ENCODE measurements around the gene SKAP1. TPM values are rescaled to one million over a fixed set of nuclear protein-coding genes. Genes with fewer than 3 reads are reported as not detected.

SKAP1 gene
- polyA plus RNA-seq, 2 donors, result 1.1 to 2.6 TPM

DNA sequence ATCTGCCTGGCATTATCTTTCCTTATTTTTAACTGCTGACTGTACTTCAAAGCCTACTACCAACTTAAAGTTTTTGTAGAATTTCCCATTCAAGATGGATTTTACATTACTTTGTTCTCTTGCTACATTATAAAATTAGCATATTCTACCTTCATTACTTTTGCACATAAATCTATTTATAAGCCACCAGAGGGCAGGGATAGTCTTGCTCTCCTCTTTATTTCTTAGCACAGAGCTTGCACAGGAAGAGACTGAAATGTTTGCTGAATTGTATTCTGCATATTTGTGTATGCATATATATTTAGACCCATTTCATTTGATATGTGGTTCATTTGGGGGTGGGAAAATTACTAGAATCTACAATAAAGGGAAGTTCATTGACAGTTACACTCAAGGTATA, 108.0 kb downstream of the SKAP1 start:
- Histone ChIP-seq H3K27me3 (ENCODE audit: control insufficient read depth in 1 of 2, insufficient read depth in 2 of 2, low read length in 2 of 2) (no peaks in the 10 kb centered on the region), H3K36me3 (ENCODE audit: control insufficient read depth in 2 of 2, insufficient read depth in 2 of 2, low read length in 1 of 2) (no peaks in the 10 kb centered on the region), H3K4me3 (ENCODE audit: low read depth in 1 of 2, low read length in 2 of 2) (no peak overlapping the region), H3K4me1 (ENCODE audit: control insufficient read depth in 2 of 2, insufficient read depth in 2 of 2, low read length in 1 of 2) (no peaks in the 10 kb centered on the region), H3K27ac (ENCODE audit: low read depth in 2 of 2, low read length in 1 of 2) (no peak overlapping the region), H3K9me3 (ENCODE audit: control insufficient read depth in 2 of 2, insufficient read depth in 1 of 2, low read depth in 1 of 2, low read length in 1 of 2) (no peaks in the 10 kb centered on the region)

DNA sequence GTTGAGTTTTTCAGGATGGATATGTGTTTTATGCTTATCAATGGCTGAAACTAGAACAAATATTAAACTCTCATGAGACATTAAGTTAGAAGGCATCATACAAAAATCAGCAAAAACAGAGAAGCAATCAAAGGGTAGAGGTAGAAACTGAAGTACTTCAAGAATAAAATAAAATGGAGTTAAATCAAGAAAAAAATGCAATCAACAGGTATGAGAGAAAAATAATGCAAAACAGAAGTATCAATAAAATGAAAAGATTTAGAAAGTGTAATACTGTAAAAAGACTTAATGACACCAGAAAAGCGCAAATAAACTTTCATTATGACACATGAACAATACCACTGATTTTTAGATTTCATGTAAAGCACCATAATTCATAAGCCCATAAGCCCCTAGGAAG, 112.3 kb downstream of the SKAP1 start:
- no peaks in the 10 kb centered on the region for H3K36me3 ChIP-seq (ENCODE audit: control insufficient read depth in 2 of 2, insufficient read depth in 2 of 2, low read length in 1 of 2)
- H3K27ac ChIP-seq (ENCODE audit: low read depth in 2 of 2, low read length in 1 of 2), result no peak overlapping the region
- H3K27me3 ChIP-seq (ENCODE audit: control insufficient read depth in 1 of 2, insufficient read depth in 2 of 2, low read length in 2 of 2), result no peaks in the 10 kb centered on the region
- WGBS, 2 donors, result 84 to 96% methylated on average over 1 of the region's 1 CpG
- H3K4me1 ChIP-seq (ENCODE audit: control insufficient read depth in 2 of 2, insufficient read depth in 2 of 2, low read length in 1 of 2), result no peaks in the 10 kb centered on the region
- no peak overlapping the region for H3K4me3 ChIP-seq (ENCODE audit: low read depth in 1 of 2, low read length in 2 of 2)
- no peaks in the 10 kb centered on the region for H3K9me3 ChIP-seq (ENCODE audit: control insufficient read depth in 2 of 2, insufficient read depth in 1 of 2, low read depth in 1 of 2, low read length in 1 of 2)

DNA sequence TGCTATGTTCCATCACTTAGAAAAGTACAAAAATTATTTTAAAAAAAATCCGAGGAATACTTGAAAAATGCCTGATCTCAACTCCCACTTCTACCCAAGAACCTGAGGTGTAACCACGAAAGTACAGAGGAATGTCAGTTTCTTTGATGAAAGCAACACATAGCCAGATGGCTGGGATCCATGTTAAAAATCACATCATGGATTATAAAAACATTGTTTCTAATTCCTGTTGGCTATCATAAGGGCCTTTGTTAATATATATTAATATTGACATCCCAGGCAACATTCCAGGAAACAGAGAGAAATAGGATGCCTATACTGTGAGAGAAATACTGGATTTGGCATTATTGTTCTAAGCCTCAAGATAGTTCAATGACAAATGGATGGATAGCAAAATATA, 115.3 kb downstream of the SKAP1 start:
- Histone ChIP-seq H3K36me3 (ENCODE audit: control insufficient read depth in 2 of 2, insufficient read depth in 2 of 2, low read length in 1 of 2) (no peaks in the 10 kb centered on the region), H3K27ac (ENCODE audit: low read depth in 2 of 2, low read length in 1 of 2) (no peak overlapping the region), H3K4me1 (ENCODE audit: control insufficient read depth in 2 of 2, insufficient read depth in 2 of 2, low read length in 1 of 2) (no peaks in the 10 kb centered on the region), H3K4me3 (ENCODE audit: low read depth in 1 of 2, low read length in 2 of 2) (no peak overlapping the region), H3K27me3 (ENCODE audit: control insufficient read depth in 1 of 2, insufficient read depth in 2 of 2, low read length in 2 of 2) (peaks cover 0 to 8% of the 10 kb centered on the region in 2 donors), H3K9me3 (ENCODE audit: control insufficient read depth in 2 of 2, insufficient read depth in 1 of 2, low read depth in 1 of 2, low read length in 1 of 2) (no peaks in the 10 kb centered on the region)
- 48 to 58% methylated on average over 2 of the region's 2 CpGs for WGBS, 2 donors

DNA sequence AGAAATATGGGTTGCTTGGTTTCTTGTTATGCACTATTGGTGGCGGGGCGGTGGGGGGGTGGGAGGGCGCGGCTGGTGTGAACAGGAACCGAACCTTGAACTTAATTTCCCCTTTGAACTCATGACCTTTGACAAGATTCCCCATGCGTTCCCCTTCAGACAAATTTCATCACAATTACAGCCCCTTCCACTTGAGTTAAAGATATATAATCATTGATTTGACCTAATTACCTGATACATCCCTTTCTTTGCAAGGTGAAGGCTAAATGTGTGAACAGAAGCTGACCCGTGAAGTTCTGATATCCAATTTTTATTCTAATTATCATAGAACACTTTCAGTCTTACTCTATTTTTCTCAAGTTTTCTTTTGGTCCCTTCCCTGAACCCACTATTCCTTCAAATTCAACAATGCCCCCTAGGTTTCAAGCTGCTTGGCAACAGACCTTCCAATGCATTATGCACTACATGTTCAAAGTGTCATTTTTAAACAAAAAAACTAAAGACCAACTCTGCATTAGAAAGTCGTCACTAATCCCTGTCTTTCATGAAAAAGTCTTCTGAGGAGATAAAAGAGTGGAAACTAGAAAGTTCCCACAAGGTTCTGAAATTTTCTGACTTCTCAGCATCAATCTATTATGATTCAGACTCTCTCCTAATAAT, 116.8 kb downstream of the SKAP1 start:
- H3K27ac ChIP-seq (ENCODE audit: low read depth in 2 of 2, low read length in 1 of 2), result no peak overlapping the region
- peaks cover 0 to 8% of the 10 kb centered on the region in 2 donors for H3K27me3 ChIP-seq (ENCODE audit: control insufficient read depth in 1 of 2, insufficient read depth in 2 of 2, low read length in 2 of 2)
- H3K36me3 ChIP-seq (ENCODE audit: control insufficient read depth in 2 of 2, insufficient read depth in 2 of 2, low read length in 1 of 2), result no peaks in the 10 kb centered on the region
- no peak overlapping the region for H3K4me3 ChIP-seq (ENCODE audit: low read depth in 1 of 2, low read length in 2 of 2)
- WGBS, 2 donors, result 60 to 70% methylated on average over 8 of the region's 8 CpGs
- H3K9me3 ChIP-seq (ENCODE audit: control insufficient read depth in 2 of 2, insufficient read depth in 1 of 2, low read depth in 1 of 2, low read length in 1 of 2), result no peaks in the 10 kb centered on the region
- H3K4me1 ChIP-seq (ENCODE audit: control insufficient read depth in 2 of 2, insufficient read depth in 2 of 2, low read length in 1 of 2), result no peaks in the 10 kb centered on the region

DNA sequence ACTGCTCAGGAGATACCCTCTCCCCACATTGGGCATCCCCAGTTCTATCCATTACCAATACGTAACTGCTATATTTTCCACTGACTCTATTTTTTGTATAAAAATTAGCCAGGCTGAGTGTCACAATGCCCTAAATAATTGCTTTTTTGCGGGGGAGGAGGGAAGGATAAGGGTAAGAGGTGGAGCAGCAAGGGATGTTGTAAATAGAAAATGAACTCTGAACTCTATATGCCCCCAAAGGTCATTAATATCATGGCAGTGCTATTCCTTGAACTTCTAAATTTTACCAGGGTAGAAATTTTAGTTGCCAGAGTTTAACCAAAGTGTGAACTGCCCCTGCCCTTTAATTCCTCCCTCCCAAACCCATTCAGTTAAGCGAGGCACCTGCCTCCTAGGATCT, 118.7 kb downstream of the SKAP1 start:
- no peak overlapping the region for H3K27ac ChIP-seq (ENCODE audit: low read depth in 2 of 2, low read length in 1 of 2)
- H3K36me3 ChIP-seq (ENCODE audit: control insufficient read depth in 2 of 2, insufficient read depth in 2 of 2, low read length in 1 of 2), result no peaks in the 10 kb centered on the region
- H3K4me3 ChIP-seq (ENCODE audit: low read depth in 1 of 2, low read length in 2 of 2), result no peak overlapping the region
- no peaks in the 10 kb centered on the region for H3K9me3 ChIP-seq (ENCODE audit: control insufficient read depth in 2 of 2, insufficient read depth in 1 of 2, low read depth in 1 of 2, low read length in 1 of 2)
- WGBS, 2 donors, result 65 to 66% methylated on average over 3 of the region's 3 CpGs
- H3K4me1 ChIP-seq (ENCODE audit: control insufficient read depth in 2 of 2, insufficient read depth in 2 of 2, low read length in 1 of 2), result no peaks in the 10 kb centered on the region
- peaks cover 0 to 8% of the 10 kb centered on the region in 2 donors for H3K27me3 ChIP-seq (ENCODE audit: control insufficient read depth in 1 of 2, insufficient read depth in 2 of 2, low read length in 2 of 2)

DNA sequence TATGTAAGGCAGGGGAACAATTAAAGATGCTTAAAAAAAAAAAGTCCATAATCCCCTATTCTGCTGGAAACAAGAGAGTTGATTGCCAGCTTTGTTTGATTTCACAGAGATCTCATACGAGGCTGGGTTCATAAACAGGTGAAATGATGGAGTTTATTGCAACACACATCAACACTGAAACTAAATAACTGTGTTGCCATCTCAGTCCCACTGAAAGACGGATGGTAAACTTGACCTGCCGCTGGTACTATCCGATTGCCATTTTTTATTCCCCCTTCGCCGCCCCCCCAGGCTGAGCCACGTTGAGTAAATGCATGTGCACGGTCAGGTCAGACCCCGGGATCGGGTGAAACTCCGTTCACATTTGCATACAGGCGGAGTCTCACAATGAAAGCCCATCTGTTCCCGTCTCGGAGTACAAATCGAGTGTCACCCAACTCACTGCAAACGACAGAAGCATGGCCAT, 119.2 kb downstream of the SKAP1 start:
- no peaks in the 10 kb centered on the region for H3K36me3 ChIP-seq (ENCODE audit: control insufficient read depth in 2 of 2, insufficient read depth in 2 of 2, low read length in 1 of 2)
- WGBS, 2 donors, result 25 to 34% methylated on average over 16 of the region's 16 CpGs
- no peaks in the 10 kb centered on the region for H3K4me1 ChIP-seq (ENCODE audit: control insufficient read depth in 2 of 2, insufficient read depth in 2 of 2, low read length in 1 of 2)
- H3K27me3 ChIP-seq (ENCODE audit: control insufficient read depth in 1 of 2, insufficient read depth in 2 of 2, low read length in 2 of 2), result peaks cover 0 to 8% of the 10 kb centered on the region in 2 donors
- H3K27ac ChIP-seq (ENCODE audit: low read depth in 2 of 2, low read length in 1 of 2), result no peak overlapping the region
- H3K4me3 ChIP-seq (ENCODE audit: low read depth in 1 of 2, low read length in 2 of 2), result no peak overlapping the region
- no peaks in the 10 kb centered on the region for H3K9me3 ChIP-seq (ENCODE audit: control insufficient read depth in 2 of 2, insufficient read depth in 1 of 2, low read depth in 1 of 2, low read length in 1 of 2)

DNA sequence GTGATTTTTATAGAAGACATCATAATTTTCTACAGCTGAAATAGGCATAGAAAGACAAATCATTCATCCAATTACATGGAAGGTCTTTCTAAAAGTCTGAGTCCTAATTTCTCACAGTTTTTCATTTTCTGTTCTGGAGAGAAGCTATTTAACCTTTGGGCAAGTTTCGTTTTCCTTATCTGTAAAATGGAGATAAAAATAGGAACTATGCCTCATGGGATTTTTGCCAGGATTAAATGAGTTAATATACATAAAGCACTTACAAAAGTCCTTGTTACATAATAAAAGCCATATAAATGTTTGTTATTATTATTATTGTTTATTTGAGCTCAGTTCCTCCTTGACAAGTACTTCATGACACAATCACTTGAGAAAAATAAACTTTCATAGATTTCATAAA, 121.4 kb downstream of the SKAP1 start:
- Histone ChIP-seq H3K4me1 (ENCODE audit: control insufficient read depth in 2 of 2, insufficient read depth in 2 of 2, low read length in 1 of 2) (no peaks in the 10 kb centered on the region), H3K4me3 (ENCODE audit: low read depth in 1 of 2, low read length in 2 of 2) (no peak overlapping the region), H3K36me3 (ENCODE audit: control insufficient read depth in 2 of 2, insufficient read depth in 2 of 2, low read length in 1 of 2) (no peaks in the 10 kb centered on the region), H3K27ac (ENCODE audit: low read depth in 2 of 2, low read length in 1 of 2) (no peak overlapping the region), H3K27me3 (ENCODE audit: control insufficient read depth in 1 of 2, insufficient read depth in 2 of 2, low read length in 2 of 2) (peaks cover 0 to 8% of the 10 kb centered on the region in 2 donors), H3K9me3 (ENCODE audit: control insufficient read depth in 2 of 2, insufficient read depth in 1 of 2, low read depth in 1 of 2, low read length in 1 of 2) (no peaks in the 10 kb centered on the region)
- 51 to 53% methylated on average over 1 of the region's 1 CpG for WGBS, 2 donors

DNA sequence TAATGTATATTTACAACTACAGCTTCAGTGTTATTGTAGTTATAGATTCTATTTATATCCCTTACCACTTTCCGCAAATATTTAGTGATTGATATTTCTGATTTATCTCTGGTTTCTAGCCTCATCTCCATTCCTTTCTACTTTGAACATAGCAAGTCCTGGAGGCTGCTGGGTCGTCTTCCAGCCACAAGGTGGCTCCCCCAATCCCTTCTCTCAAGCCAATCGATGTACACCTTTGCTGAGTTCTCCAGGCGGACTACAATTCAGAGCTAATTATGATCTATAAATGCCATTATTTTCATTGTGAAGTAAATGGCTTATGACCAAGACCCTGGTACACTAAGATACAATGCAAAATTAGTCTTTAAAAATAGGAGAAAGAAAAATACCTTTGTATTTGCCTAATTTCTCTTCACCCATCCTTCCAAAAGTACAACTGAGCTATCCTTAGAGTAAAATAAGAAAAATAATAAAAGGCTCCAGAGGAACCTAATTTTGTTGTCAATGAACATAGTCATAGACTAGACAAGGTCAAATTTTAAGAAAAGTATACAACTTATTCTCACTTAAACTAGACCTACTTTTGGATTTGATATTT, 122.1 kb downstream of the SKAP1 start:
- Histone ChIP-seq H3K27me3 (ENCODE audit: control insufficient read depth in 1 of 2, insufficient read depth in 2 of 2, low read length in 2 of 2) (peaks cover 0 to 8% of the 10 kb centered on the region in 2 donors), H3K36me3 (ENCODE audit: control insufficient read depth in 2 of 2, insufficient read depth in 2 of 2, low read length in 1 of 2) (no peaks in the 10 kb centered on the region), H3K27ac (ENCODE audit: low read depth in 2 of 2, low read length in 1 of 2) (no peak overlapping the region)

DNA sequence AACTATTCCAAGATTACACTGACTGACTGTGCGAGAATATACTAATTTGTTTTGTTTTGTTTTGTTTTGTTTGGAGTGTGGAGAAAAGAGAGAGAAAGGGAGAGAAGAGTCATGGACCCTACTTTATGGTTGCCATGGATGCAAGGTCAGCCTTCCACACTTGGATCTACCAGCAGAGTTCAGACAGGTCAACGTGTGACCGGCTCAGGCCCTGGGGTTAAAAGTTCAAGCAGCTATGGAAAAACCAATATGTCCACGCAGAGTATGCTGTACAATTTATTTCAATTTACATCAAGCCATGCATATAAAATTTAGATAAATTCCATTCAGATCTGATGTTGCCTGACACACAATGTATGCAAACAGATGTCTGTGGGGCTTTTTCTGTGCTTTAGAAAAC, 122.8 kb downstream of the SKAP1 start:
- no peak overlapping the region for H3K4me3 ChIP-seq (ENCODE audit: low read depth in 1 of 2, low read length in 2 of 2)
- H3K4me1 ChIP-seq (ENCODE audit: control insufficient read depth in 2 of 2, insufficient read depth in 2 of 2, low read length in 1 of 2), result no peaks in the 10 kb centered on the region
- H3K27ac ChIP-seq (ENCODE audit: low read depth in 2 of 2, low read length in 1 of 2), result no peak overlapping the region
- H3K36me3 ChIP-seq (ENCODE audit: control insufficient read depth in 2 of 2, insufficient read depth in 2 of 2, low read length in 1 of 2), result no peaks in the 10 kb centered on the region
- H3K27me3 ChIP-seq (ENCODE audit: control insufficient read depth in 1 of 2, insufficient read depth in 2 of 2, low read length in 2 of 2), result peaks cover 0 to 8% of the 10 kb centered on the region in 2 donors
- 61 to 65% methylated on average over 4 of the region's 4 CpGs for WGBS, 2 donors
- no peaks in the 10 kb centered on the region for H3K9me3 ChIP-seq (ENCODE audit: control insufficient read depth in 2 of 2, insufficient read depth in 1 of 2, low read depth in 1 of 2, low read length in 1 of 2)

More for the DNA sequence above, 122.1 kb downstream of the SKAP1 start:
- no peaks in the 10 kb centered on the region for H3K4me1 ChIP-seq (ENCODE audit: control insufficient read depth in 2 of 2, insufficient read depth in 2 of 2, low read length in 1 of 2)
- H3K4me3 ChIP-seq (ENCODE audit: low read depth in 1 of 2, low read length in 2 of 2), result no peak overlapping the region
- no peaks in the 10 kb centered on the region for H3K9me3 ChIP-seq (ENCODE audit: control insufficient read depth in 2 of 2, insufficient read depth in 1 of 2, low read depth in 1 of 2, low read length in 1 of 2)
- 14 to 18% methylated on average over 4 of the region's 4 CpGs for WGBS, 2 donors

DNA sequence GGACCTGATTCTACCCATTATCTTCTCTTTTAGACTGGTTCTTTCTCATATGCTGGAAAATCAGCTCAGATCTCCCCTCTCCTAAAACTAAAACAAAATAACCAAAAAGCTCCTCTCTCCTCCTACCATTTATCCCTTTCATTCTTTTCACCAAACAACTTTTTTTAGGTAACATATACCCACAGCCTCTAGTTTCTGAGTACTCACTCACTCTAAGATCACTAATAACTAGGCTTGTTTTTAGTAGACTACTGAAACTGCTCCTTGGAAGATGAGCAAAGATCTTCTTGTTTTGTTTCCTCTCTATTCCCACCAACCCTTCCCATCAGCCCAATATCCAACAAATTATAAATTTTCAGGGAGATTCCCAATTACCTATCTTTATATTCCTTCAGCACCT, 129.0 kb downstream of the SKAP1 start:
- Histone ChIP-seq H3K27me3 (ENCODE audit: control insufficient read depth in 1 of 2, insufficient read depth in 2 of 2, low read length in 2 of 2) (peaks cover 0 to 3% of the 10 kb centered on the region in 2 donors), H3K4me3 (ENCODE audit: low read depth in 1 of 2, low read length in 2 of 2) (no peak overlapping the region), H3K27ac (ENCODE audit: low read depth in 2 of 2, low read length in 1 of 2) (no peak overlapping the region), H3K4me1 (ENCODE audit: control insufficient read depth in 2 of 2, insufficient read depth in 2 of 2, low read length in 1 of 2) (no peaks in the 10 kb centered on the region), H3K36me3 (ENCODE audit: control insufficient read depth in 2 of 2, insufficient read depth in 2 of 2, low read length in 1 of 2) (no peaks in the 10 kb centered on the region), H3K9me3 (ENCODE audit: control insufficient read depth in 2 of 2, insufficient read depth in 1 of 2, low read depth in 1 of 2, low read length in 1 of 2) (no peaks in the 10 kb centered on the region)
